AG08396 (cell line): Measurements from ENCODE around the gene TMEM178B.
"Not testable (repeated sequence)": the region's sequence is repeated elsewhere in the genome, so short reads cannot be mapped to it uniquely, and the experiment has no call there.

Experiments used
- DNase-seq: peaks from one replicate; pipeline ENCODE4 v3.0.0; 2012; ENCODE audit warnings: low spot score, mixed read lengths

Gene TMEM178B

DNA sequence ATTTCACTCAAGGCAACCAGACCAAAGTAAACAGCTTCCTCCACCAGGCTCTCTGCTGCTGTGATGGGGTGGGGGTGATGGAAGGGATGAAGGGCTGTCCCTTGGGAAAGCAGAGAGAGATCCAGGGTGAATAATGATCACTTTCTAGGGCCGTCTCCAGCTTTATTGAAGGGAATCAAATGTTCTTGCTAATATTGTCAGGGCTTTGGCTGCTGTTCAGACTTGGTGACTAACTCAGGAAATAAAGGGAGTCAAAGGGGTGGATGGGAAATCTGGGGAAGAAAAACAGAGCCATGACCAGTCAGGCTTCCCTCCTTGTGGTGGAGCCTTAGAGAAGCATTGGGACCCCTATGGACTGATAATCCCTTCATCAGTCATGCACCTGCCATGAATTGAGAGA is 281.2 kb downstream of the TMEM178B start:
- no peak for DNase-seq

DNA sequence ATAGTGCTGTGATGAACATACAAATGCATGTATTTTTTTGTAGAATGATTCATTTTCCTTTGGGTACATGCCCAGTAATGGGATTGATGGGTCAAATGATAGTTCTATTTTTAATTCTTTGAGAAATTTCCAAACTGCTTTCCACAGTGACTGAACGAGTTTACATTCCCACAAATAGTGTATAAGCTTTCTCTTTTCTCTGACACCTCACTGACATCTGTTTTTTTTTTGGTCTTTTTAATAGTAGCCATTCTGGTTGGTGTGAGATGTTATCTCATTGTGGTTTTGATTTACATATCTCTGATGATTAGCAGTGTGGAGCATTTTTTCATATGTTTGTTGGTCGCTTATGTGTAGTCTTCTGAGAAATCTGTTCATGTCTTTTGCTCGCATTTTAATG is 282.3 kb downstream of the TMEM178B start:
- no peak for DNase-seq

DNA sequence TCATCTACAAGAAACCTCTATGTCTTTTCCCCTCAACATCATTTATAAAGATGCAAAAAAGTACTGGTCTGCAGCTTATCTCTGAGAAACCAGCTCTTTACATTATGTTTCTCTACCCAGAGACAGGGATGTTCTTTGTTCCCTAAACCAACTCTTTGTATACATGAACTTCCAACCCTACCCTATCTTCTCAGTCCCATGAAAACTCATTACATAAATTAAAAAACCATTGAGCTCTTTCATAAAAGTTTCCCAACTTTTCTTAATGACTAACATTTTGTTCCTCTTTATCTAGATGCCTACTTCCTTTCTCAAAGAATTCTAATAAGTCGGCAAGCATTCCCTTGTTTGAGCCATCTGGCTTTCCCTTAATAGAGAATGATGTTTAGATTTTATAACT is 284.5 kb downstream of the TMEM178B start:
- DNase-seq = no peak

DNA sequence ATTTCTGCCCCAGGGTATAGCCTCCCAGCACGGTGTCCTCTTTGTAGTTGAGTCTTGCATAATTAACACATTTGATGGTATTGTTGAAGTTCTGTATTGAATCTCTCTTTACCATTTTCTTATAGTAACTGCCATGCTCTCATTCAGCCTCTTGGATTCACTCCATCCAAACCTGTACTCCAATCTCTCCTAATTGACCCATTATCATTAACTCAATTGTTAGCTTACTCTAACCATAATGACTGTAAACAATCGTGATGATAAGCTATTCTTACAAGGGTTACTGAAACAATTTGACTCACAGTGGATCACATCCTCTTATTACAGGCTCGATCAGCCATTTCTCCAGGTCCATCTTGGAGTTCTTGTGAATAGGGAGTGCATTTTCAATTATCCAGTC is 285.4 kb downstream of the TMEM178B start:
- no peak for DNase-seq

DNA sequence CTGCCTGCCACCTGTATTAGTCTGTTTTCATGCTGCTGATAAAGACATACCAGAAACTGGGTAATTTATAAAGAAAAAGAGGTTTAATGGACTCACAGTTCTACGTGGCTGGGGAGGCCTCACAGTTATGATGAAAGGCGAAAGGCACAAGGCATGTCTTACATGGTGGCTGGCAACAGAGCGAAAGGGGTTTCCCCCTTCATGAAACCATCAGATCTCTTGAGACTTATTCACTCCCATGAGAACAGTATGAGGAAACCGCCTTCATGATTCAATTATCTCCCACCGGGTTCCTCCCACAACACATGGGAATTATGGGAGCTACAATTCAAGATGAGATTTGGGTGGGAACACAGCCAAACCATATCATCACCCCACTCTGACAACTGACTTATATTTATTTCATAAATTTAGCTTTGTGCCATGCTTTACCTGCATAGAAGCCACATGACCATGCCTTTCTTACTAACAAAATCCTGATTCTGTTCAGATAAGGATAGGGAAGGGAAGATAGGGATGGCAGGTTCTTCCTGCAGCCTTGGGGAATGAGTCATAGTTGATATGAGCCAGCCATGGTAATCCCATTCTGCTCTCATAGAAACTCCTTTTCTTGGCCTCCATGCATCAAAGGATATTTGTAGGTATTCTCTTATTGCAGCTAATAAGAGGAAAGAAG is 286.0 kb downstream of the TMEM178B start:
- DNase-seq = no peak

DNA sequence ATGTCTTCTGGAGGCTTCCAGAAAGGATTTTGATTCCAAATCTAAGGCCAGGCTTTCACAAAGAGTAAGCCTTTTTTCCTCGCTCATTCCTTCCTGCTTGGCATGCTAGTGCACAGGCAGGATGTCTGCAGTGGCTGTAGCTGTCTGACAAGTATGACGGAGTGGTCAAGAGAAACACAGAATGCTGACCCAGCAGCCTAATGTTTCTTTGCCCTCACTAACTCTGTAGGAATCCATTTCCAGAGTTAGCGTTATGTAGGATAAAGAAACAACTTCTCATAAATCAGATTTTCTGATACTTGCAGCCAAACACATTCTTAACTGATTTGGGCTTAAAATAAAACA is 286.5 kb downstream of the TMEM178B start:
- DNase-seq = no peak

DNA sequence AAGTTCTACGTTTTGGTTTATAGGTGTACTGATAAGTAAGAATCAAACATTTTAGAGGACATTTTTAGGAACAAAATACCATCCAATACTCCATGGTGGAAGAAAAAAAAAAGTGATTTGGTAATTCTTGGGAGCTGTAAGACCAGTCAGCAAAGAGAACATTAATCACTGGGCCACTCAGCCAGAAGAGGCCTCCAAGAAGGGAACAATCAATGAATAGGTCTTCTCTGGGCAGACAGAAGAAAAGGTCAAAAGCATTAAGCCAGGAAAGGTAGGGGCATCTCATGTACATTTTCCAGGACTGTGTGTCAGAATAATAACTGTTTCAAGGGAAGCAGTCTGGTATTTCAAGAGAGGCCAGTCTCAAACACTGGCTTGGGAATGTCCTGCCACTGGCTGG is 286.9 kb downstream of the TMEM178B start:
- no peak for DNase-seq

DNA sequence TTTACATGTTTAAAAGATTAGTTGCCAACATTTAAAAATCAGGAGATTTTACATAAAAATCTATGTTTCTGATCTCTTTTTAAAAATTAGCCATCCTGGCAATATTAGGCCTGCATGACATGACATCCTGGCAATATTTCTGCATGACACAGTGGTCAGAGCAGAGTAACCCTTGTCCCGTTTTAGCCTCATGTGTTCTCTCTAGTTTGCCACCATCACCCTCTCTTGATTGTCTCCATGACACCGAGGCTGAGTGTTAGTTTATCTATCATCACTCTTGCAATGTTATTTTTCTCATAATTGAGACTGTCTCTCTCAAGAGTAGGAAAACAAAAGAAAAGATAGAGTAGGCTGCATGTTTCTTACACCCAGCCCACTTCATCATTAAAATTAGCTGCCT is 287.6 kb downstream of the TMEM178B start:
- DNase-seq = no peak

DNA sequence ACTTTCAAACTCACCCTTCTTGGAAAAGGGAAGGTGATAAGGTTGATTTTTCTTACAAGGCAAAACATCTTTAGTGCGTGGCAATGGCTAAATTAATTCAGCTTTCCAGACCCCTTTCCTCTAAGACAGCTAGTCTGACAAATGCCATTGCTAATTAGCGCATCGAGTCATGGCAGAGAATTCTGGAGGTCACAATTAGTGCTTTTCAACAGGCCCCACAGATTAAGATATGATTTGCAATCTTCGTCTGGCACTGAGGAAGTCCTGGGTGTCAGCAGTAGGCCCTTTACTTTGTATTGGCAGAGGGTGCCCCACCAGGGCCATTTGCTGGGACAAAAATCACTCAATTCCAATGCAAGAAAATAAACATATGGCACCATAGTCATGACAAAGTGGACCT is 288.1 kb downstream of the TMEM178B start:
- DNase-seq = no peak

DNA sequence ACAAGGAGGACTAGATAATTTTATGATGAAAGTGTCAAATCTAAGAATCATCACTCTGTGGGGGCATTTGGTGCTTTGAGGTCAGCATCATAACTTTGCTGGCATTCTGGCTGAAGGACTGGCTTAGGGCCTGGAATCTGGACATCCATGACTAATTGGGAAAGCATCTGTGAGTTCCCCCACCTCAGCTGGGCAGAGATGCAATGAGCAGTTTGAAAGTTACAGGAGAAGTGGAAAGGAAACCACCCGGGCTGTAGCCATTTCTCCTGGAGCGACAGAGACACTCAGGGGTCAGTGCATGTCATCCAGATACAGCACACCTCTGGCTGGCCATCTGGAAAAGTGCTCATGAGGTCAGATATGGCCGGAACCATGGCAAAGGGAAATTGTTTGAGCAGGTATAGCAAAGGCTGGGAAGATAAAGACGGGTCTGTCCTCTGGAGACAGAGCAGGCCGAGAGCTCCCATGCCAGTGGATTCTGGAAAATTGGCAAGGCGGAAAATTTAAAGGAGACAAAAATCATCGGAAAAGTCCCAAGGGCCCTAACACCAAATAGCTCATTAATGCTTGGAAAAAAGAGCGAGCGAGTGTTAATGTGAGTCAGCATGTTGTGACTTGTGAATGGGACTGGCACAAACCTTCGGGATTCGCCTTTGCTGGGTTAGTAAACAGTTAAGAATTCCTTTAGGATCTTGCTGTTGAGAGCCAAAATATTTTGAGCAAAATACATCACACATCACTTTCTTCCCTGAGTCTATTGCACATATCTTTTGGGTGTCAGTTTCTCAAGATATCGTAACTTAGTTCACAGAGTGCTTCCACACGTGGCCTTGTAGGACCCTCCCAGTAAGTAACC is 288.9 kb downstream of the TMEM178B start:
- DNase-seq = peak; percentile 56

DNA sequence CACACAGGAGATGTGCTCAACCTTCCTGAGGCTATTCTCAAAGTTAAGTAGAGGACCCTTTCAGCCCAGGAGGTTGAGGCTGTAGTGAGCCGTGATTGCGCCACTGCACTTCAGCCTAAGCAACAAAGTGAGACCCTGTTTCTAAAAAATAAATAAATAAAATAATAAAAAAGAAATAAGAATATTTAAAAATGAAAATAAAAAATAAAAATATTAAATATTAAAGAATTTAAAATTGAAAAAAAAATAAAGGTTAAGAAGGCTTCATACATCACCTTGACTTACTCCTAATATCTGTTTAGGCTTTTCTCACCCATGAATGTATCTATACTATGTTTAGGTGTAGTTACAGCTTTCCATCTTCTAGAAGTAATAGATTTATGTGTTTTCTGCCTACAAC is 289.9 kb downstream of the TMEM178B start:
- no peak for DNase-seq

DNA sequence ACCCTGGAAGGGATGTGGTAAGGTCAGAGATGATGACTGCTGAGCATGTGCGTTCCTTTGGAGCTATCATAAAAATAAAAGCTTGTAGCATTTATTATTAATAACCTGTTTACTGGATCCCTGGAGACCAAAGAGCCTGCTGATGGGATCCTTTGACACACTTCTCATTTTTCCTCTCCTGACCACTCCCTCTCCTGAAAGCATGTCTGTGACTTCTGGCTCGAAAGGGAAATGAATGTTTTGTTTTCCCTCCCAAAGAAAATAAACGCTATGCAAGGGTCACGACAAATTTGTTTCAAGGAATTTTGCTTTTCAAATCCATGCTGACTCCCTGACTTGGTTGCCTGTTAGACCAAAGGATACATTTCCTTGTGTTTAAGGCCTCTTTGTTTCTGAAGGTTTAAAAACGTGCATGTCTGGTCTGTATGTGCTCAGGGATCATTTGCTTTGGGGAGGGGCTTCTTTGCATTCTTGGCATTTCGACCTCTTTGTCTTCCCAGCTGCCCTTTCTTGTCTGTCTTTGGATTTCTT is 292.3 kb downstream of the TMEM178B start:
- DNase-seq = no peak

DNA sequence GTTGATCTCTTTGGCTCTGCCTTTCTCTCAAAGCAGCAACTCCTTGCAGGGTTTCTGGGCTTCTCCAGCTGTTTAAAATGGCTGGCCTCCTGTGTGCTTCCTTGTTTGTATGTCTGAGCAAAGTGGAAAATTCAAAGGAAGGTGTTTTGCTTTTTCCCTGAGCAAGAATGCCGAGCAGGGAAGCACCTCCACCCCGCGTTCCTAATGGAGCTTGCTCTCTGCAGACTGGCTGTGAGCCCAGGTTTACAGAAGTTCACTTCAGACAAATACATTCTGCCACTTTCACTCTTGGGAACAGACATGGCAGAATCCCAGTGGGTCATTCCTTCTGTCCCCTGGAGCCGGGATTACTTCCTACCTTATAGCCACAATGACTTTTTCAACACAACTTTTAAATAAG is 295.6 kb downstream of the TMEM178B start:
- DNase-seq = no peak

DNA sequence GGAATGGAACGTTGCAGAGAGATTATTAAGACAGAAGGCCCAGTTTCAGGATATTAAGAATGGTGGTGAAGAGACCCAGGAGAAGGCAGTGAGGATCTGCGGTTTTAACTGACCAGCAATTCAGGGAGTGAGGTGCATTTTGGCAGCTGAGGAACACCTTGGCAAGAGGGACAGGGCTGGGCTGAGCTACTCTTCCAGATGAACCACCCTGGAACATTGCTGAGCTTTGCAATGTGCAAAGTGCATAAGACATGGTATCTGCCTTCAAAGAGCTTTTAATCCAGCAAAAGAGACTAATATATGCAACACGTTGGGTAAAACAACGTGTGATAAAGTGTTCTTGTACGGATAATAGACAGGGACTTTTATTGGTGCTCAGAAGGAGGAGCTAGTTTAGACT is 296.3 kb downstream of the TMEM178B start:
- DNase-seq = no peak

DNA sequence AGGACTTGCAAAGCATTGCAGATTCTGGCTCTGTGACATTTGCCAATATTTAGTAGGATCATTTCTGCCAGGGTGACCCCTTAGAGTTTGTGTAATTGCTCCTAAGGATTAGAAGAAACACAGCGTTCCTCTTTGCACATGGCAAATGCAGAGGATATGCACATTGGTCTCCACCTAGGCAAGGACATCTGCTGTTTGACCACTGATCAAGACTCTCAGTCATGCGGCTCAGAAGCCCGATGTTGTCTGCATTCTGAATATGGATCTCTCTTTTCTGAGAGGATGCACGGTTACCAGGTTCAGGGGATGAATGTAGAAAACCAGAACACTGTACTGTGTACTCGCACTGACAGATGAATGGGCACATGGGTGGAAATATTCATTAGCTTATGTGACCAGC is 296.8 kb downstream of the TMEM178B start:
- no peak for DNase-seq

DNA sequence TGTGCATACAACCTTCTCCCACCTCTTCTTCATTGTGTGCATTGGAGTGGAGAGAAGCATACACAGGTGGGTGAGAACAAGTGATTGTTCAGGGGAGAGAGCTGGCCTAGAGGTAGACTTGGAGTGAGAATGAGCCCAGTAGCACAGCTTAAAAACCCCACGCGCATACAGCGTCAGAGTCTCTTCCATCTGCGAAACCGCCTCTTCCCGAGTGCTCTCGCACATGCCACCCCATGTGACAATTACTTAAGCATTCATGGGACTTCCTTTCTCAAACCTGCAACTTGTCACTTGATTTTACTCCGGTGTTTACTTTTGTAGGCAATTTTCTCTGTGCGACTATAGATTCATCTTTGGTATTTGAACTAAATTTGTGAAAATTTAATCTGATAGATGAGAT is 300.6 kb downstream of the TMEM178B start:
- no peak for DNase-seq

DNA sequence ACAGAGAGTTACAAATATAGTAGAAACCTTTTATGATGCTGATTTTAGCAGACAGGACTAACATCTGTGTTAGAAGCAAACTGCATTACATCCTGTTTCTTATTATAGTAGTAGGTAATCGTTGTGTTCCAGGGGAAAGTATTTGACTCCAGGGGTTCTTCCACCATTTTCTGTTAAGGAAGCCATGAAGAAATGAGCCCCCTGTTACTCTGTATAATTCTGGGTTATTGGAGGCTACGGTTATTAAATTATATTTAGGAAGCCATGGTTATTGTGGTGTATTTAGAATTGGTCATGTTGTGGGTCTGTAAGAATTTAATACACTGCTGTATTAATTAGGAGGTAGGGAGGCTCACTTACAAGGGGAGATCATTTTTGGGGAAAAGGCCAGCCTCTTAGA is 301.6 kb downstream of the TMEM178B start:
- DNase-seq = no peak

DNA sequence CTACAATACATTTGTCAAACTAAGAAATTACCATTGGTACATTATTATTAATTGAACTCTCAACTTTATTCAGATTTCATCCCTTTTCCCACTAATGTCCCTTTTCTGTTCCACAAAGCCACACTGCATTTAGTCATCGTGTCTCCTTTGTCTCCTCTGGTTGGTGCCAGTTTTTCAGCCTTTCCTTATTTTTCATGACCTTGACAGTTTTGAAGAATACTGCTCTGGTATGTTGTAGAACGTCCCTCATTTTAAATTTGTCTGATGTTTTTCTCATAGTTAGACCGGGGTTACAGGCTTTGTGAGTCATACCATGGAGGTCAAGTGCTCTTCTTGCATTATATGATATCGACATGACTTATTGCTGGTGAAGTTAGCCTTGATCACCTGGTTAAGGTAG is 304.0 kb downstream of the TMEM178B start:
- no peak for DNase-seq

DNA sequence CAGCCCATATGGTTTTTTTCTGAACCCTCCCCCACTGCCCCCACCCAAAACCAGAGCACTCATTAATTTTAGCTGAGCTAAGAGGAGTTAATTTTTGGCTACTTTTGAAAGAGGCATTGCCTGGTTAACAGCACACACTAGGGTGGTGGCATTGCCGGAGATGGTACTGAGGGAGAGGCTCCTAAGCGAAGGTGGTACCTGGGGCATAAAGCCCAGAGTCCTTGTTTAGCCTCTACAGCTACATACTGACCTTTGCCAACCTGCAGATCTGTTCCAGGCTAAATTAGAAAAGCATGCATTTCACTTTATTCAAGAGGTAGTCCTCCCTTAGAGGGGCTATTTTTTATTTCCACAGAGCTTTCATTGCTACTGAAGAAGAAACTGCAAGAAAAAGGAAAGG is 304.5 kb downstream of the TMEM178B start:
- no peak for DNase-seq

DNA sequence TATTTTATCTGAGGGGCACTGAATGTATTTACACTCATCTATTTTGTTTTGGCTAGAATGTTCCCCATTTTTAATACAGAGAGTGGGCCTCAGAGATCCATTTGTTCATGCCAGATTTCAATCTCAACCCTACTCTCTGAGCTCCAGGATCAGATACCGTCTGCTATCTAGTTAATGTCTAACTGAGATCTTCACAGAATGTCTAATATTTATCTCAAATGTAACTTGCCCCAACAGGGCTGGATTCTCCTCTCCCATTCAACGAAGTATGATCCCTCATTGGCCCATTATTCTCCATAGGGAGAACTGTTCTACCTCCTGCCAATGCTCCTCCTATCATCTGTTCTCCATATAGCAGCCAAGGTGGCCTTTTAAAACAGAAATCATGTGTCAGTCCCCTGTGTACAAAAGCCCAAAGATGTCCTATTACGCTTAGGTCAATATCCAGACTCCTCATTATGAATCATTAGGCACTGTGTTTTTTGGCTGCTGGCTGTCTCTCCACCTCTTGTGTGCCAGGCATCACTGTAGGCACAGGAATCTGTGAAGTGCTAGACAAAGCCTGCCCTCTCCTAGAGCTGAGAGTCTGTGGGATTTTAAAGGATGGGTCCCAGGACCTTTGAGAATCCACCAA is 308.0 kb downstream of the TMEM178B start:
- DNase-seq = no peak

DNA sequence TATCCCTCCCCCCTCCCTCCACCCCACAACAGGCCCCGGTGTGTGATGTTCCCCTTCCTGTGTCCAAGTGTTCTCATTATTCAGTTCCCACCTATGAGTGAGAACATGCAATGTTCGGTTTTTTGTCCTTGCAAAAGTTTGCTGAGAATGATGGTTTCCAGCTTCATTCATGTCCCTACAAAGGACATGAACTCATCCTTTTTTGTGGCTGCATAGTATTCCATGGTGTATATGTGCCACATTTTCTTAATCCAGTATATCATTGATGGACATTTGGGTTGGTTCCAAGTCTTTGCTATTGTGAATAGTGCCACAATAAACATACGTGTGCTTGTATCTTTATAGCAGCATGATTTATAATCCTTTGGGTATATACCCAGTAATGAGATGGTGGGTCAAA is 309.5 kb downstream of the TMEM178B start:
- not testable (repeated sequence) for DNase-seq

DNA sequence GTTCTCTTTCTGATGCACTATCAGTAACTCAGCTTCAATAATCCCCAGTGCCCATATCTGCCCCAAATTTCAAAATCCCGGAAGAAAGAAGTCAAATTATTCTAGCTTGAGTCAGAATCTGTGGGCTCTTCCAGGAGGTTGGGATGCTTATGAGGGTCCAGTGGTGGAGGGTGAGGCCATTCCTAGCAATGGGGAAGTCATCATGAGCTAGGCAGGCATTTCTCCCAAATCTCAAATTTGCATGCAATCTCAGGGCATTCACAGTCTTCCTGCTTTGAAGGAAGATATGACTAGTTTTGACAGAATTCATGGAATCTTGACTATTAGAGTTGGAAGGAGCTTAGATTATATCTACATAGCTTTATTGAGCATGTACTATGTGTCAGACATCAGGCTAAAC is 313.0 kb downstream of the TMEM178B start:
- DNase-seq = no peak
